AML-193 (cell line): ENCODE data around the gene DHTKD1.

ENCODE experiments used
- DNase-seq, 2 experiments: peaks; one replicate each; lab custom pipeline; 2025; lab: John Stamatoyannopoulos, UW

Gene DHTKD1, protein sequence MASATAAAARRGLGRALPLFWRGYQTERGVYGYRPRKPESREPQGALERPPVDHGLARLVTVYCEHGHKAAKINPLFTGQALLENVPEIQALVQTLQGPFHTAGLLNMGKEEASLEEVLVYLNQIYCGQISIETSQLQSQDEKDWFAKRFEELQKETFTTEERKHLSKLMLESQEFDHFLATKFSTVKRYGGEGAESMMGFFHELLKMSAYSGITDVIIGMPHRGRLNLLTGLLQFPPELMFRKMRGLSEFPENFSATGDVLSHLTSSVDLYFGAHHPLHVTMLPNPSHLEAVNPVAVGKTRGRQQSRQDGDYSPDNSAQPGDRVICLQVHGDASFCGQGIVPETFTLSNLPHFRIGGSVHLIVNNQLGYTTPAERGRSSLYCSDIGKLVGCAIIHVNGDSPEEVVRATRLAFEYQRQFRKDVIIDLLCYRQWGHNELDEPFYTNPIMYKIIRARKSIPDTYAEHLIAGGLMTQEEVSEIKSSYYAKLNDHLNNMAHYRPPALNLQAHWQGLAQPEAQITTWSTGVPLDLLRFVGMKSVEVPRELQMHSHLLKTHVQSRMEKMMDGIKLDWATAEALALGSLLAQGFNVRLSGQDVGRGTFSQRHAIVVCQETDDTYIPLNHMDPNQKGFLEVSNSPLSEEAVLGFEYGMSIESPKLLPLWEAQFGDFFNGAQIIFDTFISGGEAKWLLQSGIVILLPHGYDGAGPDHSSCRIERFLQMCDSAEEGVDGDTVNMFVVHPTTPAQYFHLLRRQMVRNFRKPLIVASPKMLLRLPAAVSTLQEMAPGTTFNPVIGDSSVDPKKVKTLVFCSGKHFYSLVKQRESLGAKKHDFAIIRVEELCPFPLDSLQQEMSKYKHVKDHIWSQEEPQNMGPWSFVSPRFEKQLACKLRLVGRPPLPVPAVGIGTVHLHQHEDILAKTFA

GRCh38 chr10:12068449-12069269 is at the start of gene DHTKD1:
Gene DHTKD1, plus strand, starts transcription at chr10:12068954. Its CDS starts 80 bp downstream, at chr10:12069034.
- peak; percentile 93 to 96 for DNase-seq

GRCh38 chr10:12019283-12019971 is 49.3 kb upstream of the DHTKD1 start:
- no peak for DNase-seq

GRCh38 chr10:12020574-12020973 is 48.2 kb upstream of the DHTKD1 start:
- no peak for DNase-seq

DNA sequence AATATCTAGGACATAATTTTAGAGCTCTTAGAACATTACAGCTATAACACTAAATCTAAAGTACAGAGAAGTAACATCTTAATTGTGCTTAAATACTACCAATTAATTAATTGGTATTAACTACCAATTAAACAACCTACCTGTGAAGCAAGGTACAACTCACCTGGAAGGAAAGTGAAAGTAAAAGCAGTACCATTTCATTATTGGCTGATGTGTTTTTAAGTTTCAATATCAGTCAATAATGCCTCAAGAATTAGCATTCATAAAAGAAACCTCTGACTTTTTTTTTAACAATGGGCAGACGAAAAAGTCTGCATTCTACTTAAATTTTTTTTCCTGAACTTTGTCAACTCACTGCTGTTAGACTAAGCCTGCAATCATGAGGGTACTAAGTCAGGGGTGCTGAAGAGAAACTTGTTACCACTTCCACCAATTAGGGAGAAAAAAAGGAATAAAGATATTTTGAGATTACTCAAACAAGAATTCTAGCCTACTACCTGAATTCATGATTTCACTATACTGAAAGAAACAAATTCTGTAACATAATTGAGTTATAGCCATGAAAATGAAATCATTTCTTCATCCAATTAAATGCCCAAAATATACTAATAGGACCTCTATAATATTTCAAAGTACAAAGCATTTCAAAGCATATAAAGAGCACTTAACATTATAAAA is 46.0 kb upstream of the DHTKD1 start:
- no peak for DNase-seq

DNA sequence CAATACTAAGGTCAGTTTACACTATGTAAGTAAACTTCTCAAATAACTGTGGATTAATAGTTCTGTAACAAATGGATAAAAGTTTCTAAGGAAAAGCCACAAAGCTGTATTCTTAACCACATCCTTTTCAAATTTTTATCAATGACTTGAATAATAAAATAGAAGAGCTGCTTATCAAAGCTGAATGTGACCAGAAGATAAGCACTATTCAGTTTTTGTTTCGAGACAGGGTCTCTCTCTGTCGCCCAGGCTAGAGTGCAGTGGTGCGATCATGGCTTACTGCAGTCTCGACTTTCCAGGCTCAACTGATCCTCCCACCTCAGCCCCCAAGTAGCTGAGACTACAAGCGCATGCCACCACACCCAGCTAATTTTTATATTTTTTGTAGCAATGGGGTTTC is 43.2 kb upstream of the DHTKD1 start:
- DNase-seq = no peak

DNA sequence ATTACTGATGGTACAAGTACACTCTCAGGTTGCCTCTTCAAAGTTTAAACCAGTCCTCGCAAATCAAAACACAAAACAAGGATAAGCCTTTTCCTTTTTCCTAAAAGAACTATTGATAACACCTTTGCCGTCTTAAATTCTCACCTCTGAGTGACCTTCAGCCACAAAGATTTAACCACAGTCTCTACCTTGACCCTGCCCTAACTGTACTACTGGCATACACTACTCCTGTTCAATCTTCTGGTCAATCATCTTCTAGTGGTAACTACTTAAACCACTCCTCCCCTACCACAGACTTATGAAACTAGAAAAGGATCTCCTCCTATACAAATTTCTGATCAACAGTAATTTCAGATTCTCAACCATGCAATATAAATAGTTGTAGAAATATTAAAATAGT is 41.2 kb upstream of the DHTKD1 start:
- DNase-seq = no peak

- DNase-seq = no peak
Observed at GRCh38 chr10:12031404-12031803, 37.4 kb upstream of the DHTKD1 start.

DNA sequence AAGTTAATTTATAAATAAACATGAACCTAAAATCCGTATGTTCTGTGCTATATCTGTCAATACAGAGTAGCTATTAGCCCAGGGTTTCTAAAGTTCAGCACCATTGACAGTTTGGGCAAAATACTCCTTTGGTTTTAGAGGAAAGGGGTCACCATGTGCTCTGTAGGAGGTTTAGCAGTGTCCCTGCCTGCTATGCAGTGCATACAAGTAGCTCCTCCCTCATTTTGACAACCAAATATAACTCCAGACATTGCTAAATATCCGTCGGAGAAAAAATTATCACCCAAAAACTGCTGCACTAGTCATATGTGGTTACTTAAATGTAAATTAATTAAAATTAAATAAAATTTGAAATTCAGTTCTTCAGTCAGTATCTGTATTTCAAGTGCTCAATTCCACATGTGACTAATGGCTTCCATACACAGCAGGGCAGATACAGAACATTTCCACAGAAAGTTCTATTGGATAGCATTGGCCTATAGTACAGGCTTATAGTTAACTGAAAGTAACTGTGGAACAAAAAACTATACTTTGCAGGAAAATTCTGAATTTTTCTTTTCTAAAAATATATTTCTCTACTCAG is 32.6 kb upstream of the DHTKD1 start:
- no peak for DNase-seq

- peak in 1 of 2 experiments; percentile 23 for DNase-seq
Observed at GRCh38 chr10:12041766-12042408, 26.9 kb upstream of the DHTKD1 start.

- no peak for DNase-seq
Observed at GRCh38 chr10:12042409-12042796, 26.4 kb upstream of the DHTKD1 start.

- DNase-seq = peak; percentile 94 to 95
Observed at GRCh38 chr10:12042797-12043651, 25.7 kb upstream of the DHTKD1 start, which contains the start of gene UPF2. Gene UPF2, minus strand, starts transcription at chr10:12042809. Its CDS starts 7,386 bp downstream, at chr10:12035423.

DNA sequence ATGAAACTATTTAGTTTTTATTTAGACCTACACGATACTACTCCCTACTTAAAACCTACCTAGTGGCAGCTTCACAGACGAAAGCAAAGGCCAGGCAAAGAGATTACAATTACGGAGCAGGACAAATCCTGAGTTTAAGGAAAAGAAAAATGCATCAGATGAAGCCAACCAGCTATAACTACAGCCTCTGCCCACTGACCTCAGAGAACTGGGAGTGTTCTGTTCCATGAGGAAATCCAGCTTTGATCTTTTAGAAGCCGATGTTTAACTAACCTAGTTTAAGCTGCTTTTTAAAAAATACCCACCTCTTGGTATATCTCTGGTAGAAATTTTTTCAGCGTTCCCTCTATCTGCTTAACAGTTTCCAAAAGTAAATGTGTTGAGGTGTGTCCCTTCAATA is 23.2 kb upstream of the DHTKD1 start:
- DNase-seq = no peak

DNA sequence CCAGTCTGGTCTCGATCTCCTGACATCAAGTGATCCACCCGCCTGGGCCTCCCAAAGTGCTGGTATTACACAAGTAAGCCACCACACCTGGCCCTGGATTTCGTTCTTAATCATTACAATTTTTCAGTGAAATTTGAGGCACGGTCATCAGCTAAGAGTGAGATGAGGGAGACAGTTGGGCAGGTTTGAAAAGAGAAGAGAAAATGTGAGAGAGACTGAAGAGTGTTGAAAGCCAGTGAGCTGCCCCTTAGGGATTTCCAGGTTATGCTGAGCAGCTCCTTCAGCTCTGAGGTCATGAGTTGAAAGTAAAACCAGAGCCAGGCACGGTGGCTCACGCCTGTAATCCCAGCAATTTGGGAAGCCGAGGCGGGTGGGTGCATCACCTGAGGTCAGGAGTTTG is 20.2 kb upstream of the DHTKD1 start:
- no peak for DNase-seq

DNA sequence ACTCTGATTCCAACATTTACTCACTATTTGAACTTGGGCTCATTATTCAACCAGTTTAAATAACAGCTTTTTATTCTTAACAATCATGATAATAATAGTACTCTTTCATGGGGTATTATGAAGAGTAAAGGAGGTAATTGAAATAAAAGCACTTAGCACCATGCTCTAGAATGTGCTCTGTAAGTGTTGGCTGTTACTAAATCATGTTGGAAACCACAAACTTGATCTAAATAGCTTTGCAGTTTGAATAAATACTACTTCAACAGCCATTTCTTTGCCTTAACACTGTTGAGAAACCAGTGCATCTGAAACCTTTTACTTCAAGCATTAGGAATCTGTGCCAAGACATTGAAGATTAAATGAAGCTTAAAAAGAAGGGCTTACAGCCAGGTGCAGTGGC is 18.2 kb upstream of the DHTKD1 start:
- DNase-seq = no peak

GRCh38 chr10:12051241-12051640 is 17.5 kb upstream of the DHTKD1 start:
- DNase-seq = peak; percentile 25 to 50

DNA sequence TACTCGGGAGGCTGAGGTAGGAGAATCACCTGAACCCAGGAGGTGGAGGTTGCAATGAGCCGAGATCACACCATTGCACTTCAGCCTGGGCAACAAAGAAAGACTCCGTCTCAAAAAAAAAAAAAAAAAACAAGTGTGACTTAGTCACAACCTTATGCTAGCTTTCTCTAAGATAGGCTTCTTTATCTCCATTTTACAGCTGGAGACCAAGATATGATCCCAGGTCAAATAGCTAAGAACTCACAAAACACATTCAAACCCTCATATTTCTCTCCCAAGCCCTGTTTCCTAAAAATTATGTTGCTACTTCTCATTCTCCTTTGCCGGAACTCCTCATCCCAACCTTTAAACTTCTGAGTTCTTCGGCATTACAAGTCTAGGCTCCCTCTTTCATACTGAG is 13.0 kb upstream of the DHTKD1 start:
- no peak for DNase-seq

GRCh38 chr10:12056748-12057147 is 12.0 kb upstream of the DHTKD1 start:
- no peak for DNase-seq

DNA sequence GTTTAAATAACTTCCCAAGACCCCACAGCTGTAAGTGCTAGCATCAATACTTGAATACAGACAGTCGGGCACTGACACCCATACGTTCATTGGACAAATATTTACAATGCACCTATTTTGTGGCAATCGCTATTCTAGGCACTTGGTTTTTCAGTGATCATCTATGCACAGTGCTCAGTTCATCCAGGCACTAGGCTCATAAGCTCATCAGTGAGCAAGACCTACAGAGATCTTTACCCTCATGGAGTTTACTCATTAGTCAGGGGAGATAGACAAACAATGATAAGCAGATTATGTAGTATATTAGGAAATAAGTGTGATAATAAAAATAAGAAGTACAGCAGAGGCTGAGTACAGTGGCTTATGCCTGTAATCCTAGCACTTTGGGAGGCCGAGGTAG is 7.6 kb upstream of the DHTKD1 start:
- no peak for DNase-seq
